GM12878 (cell line): ENCODE data around the gene ENPP6. TPM values are rescaled to one million over a fixed set of nuclear protein-coding genes. Genes with fewer than 3 reads are reported as not detected.

Source experiments
- ATAC-seq: fragments of 200-7000 bp; cut with Tn5 transposase; 3 replicates; pipeline ENCODE4 v1.9.1; 2020; ENCODE audit warnings: mild to moderate bottlenecking, moderate library complexity
- BruUV-seq: library from RNA; stranded (reverse); fragments of 400-500 nt; replicated peaks from 2 replicates; lab custom pipeline; 2021; lab: Mats Ljungman, UMichigan
- CTCF ChIA-PET: fragments of 300-600 bp; sonication (Branson Sonifier 250); formaldehyde crosslinking; extraction: SDS; loops from one replicate; lab custom pipeline; 2021; ENCODE audit warnings: inconsistent platforms; lab: Yijun Ruan, JAX
- POLR2A ChIA-PET: fragments of 350-600 bp; formaldehyde crosslinking; extraction: SDS; loops from one replicate; lab custom pipeline; 2021; ENCODE audit warnings: inconsistent platforms; lab: Charles Lee
- RAD21 ChIA-PET: fragments of 300-600 bp; sonication (Branson Sonifier 250); formaldehyde crosslinking; loops from one replicate; lab custom pipeline; 2023; ENCODE audit warnings: antibody characterized with exemption; ENCODE audit not compliant: unreplicated experiment; lab: Charles Lee
- SMC1A ChIA-PET: fragments of 300-600 bp; sonication (Branson Sonifier 250); formaldehyde crosslinking; loops from one replicate; lab custom pipeline; 2023; ENCODE audit not compliant: unreplicated experiment, uncharacterized antibody; lab: Charles Lee
- DNase-seq: peaks from one replicate; pipeline ENCODE4 v3.0.0-alpha.2; 2011; ENCODE audit warnings: low read depth, low spot score
- FAIRE-seq: peaks from 3 replicates; lab custom pipeline; 2011; peaks lifted over from hg19 to GRCh38; lab: Jason Lieb, UNC
- H2AFZ ChIP-seq: 2 replicates; pipeline ENCODE4 v1.6.0; 2011; ENCODE audit warnings: low read depth, low read length, control low read depth; ENCODE audit not compliant: control insufficient read depth
- H3K27ac ChIP-seq: 2 replicates; pipeline ENCODE4 v1.5.1; 2011; ENCODE audit warnings: control low read depth; ENCODE audit not compliant: control insufficient read depth, insufficient read depth
- H3K27me3 ChIP-seq, 2 experiments: replicated peaks in 1 of 2; 2 replicates each; pipeline versions ENCODE4 v1.6.0 to v1.6.1; 2011; ENCODE audit warnings: low read length in 1 of 2; ENCODE audit not compliant: control insufficient read depth in 2 of 2, insufficient read depth in 2 of 2
- H3K36me3 ChIP-seq, 2 experiments: 2 replicates each; pipeline ENCODE4 v1.5.1; 2011; ENCODE audit warnings: low read length in 1 of 2; ENCODE audit not compliant: control insufficient read depth in 2 of 2, insufficient read depth in 2 of 2
- H3K4me1 ChIP-seq: 2 replicates; pipeline ENCODE4 v1.6.1; 2011; ENCODE audit warnings: mild to moderate bottlenecking, low read length, moderate library complexity, mixed read lengths; ENCODE audit not compliant: control insufficient read depth, insufficient read depth
- H3K4me2 ChIP-seq: 2 replicates; pipeline ENCODE4 v1.6.0; 2011; ENCODE audit warnings: control low read depth; ENCODE audit not compliant: control insufficient read depth, insufficient read depth
- H3K4me3 ChIP-seq: fragments of 200-600 bp; sonication (generic); 2 replicates; pipeline ENCODE4 v1.5.1; 2016
- H3K79me2 ChIP-seq: 2 replicates; pipeline ENCODE4 v1.6.0; 2011; ENCODE audit warnings: low read length; ENCODE audit not compliant: control insufficient read depth, insufficient read depth
- H3K9ac ChIP-seq: 2 replicates; pipeline ENCODE4 v1.8.0; 2011; ENCODE audit warnings: low read length, control low read depth, mixed read lengths; ENCODE audit not compliant: control insufficient read depth, insufficient read depth
- H3K9me3 ChIP-seq: replicated peaks from 3 replicates; pipeline ENCODE4 v1.5.1; 2011; ENCODE audit warnings: mild to moderate bottlenecking, low read length; ENCODE audit not compliant: control insufficient read depth, insufficient read depth
- H4K20me1 ChIP-seq: 2 replicates; pipeline ENCODE4 v1.6.0; 2011; ENCODE audit not compliant: control insufficient read depth, insufficient read depth
- E2F4 ChIP-seq: IDR thresholded peaks from 2 replicates; pipeline ENCODE4 v1.6.1; 2012; ENCODE audit warnings: low read depth, low read length, improper control_type of control experiment
- ESRRA ChIP-seq: IDR thresholded peaks from 2 replicates; pipeline ENCODE4 v1.6.1; 2012; ENCODE audit warnings: mild to moderate bottlenecking, low read length, improper control_type of control experiment
- ZBTB11 ChIP-seq: fragments of 450-650 bp; formaldehyde crosslinking; IDR thresholded peaks from 2 replicates; pipeline ENCODE4 v1.5.0; 2022; ENCODE audit warnings: mild to moderate bottlenecking, missing genetic modification characterization
- ZNF217 ChIP-seq: fragments of 450-650 bp; IDR thresholded peaks from 2 replicates; pipeline ENCODE4 v1.6.1; 2017; ENCODE audit warnings: antibody characterized with exemption, mild to moderate bottlenecking
- ZNF592 ChIP-seq: fragments of 450-650 bp; IDR thresholded peaks from 2 replicates; pipeline ENCODE4 v1.6.1; 2017; ENCODE audit warnings: mild to moderate bottlenecking, moderate library complexity
- WGBS: methylation state at CpG from one replicate; pipeline ENCODE4 v1.1.6; 2016; ENCODE audit warnings: low lambda C conversion rate; ENCODE audit not compliant: insufficient replicate concordance, insufficient coverage; ENCODE audit errors: missing lambda C conversion rate; 5-methylcytosine and 5-hydroxymethylcytosine counted together
- in situ Hi-C: fragments of 300-500 bp; cut with MboI; formaldehyde crosslinking; loops from 9 replicates; pipeline ENCODE4 v1.14.3; 2018; ENCODE audit warnings: mixed read lengths
- intact Hi-C: fragments of 100-400 bp; cut with micrococcal nuclease; formaldehyde crosslinking; loops from one replicate; pipeline ENCODE4 v1.14.2; 2022; ENCODE audit not compliant: unreplicated experiment
- polyA plus RNA-seq, 11 experiments: library from polyadenylated mRNA; depleted of rRNA in 4 of 11; unstranded in 6 of 11; stranded (reverse) in 5 of 11; fragments of >200 nt; fragmentation: Nextera tagmentation in 4 of 11; fragmentation: Illumina TruSeq in 1 of 11; extraction: Ambion mirVana in 4 of 11; extraction: Trizol in 1 of 11; gene quantifications; 1 replicate in 1 of 11; 2 replicates in 10 of 11; pipeline versions ENCODE4 v1.2.1 to v1.2.3, GENCODE V29; 2011 to 2016; ENCODE audit warnings: inconsistent platforms in 2 of 11, missing spikeins in 2 of 11, low read depth in 1 of 11
- total RNA-seq, 4 experiments: library from RNA; depleted of rRNA in 3 of 4; stranded (reverse); fragments of >200 nt in 3 of 4; fragmentation: Illumina TruSeq in 1 of 4; extraction: Trizol in 1 of 4; gene quantifications; 2 replicates each; pipeline versions ENCODE4 v1.2.1 to v1.2.3, GENCODE V29; 2013 to 2021

Gene ENPP6
- total and polyA plus RNA-seq, 10 of the 15 experiments (the other 5 are each of a cell fraction or from before 2014, with no cell fraction given) = 0.04 to 1.0 (median 0.44) TPM; not detected in 1

GRCh38 chr4:184252136-184253071 is 34.7 kb upstream of the ENPP6 start:
- SMC1A ChIA-PET = interaction anchor here (0.7 to 1.6 kb wide), 5 partner anchors 11 to 636 kb away, joined by 3 read pairs; partner anchors contain the start of gene CENPU
- POLR2A ChIA-PET = interaction anchor here (1.2 kb wide), 1 partner anchor 8 kb away, joined by 4 read pairs; no protein-coding TSS in a partner anchor

More at GRCh38 chr4:184252136-184253071, 34.7 kb upstream of the ENPP6 start:
- in situ Hi-C loops (no loop called here), intact Hi-C loops (no loop called here)
- DNase-seq (no peak), FAIRE-seq (no peak), ATAC-seq (no peak)
- 75% methylated on average over 21 of the region's 21 CpGs for WGBS
- no TSS peak for BruUV-seq
- H3K4me2 ChIP-seq = no peak overlapping the region
- TF ChIP-seq ZNF592 (no peak), ZNF217 (no peak), ZBTB11 (CRISPR knock-in tag) (no peak), ESRRA (no peak), E2F4 (no peak)
- H4K20me1 ChIP-seq = no peaks in the 10 kb centered on the region
- H3K27me3 ChIP-seq = no peaks in the 10 kb centered on the region
- no peak overlapping the region for H3K27ac ChIP-seq
- no peak overlapping the region for H2AFZ ChIP-seq
- no peaks in the 10 kb centered on the region for H3K36me3 ChIP-seq
- H3K79me2 ChIP-seq = no peaks in the 10 kb centered on the region
- ChIA-PET CTCF (interaction anchor here (0.6 to 5.4 kb wide), 11 partner anchors 8 to 511 kb away, joined by 3 to 40 read pairs (median 5); partner anchors contain the start of gene CENPU), RAD21 (interaction anchor here (1.1 to 1.3 kb wide), 3 partner anchors 12 to 332 kb away, joined by 3 to 4 read pairs (median 4); no protein-coding TSS in a partner anchor)
- H3K4me1 ChIP-seq = no peaks in the 10 kb centered on the region
- no peak overlapping the region for H3K4me3 ChIP-seq
- H3K9me3 ChIP-seq = no peaks in the 10 kb centered on the region; the same call in 2 of the 3 replicates
- no peak overlapping the region for H3K9ac ChIP-seq
